H1 (cell line): ENCODE measurements around the gene FBXL16. TPM values are rescaled to one million over a fixed set of nuclear protein-coding genes. Genes with fewer than 3 reads are reported as not detected.
A peak's percentile ranks its signal among the peaks of the same experiment; 100 is the strongest.

Experiments used
- CTCF ChIA-PET: fragments of 300-600 bp; sonication (Branson Sonifier 250); formaldehyde crosslinking; loops from one replicate; lab custom pipeline; 2021; ENCODE audit not compliant: partially characterized antibody; lab: Charles Lee
- POLR2A ChIA-PET: fragments of 300-600 bp; sonication (Branson Sonifier 250); formaldehyde crosslinking; loops from one replicate; lab custom pipeline; 2021; ENCODE audit warnings: inconsistent platforms; ENCODE audit not compliant: partially characterized antibody; lab: Charles Lee
- DNase-seq, 2 experiments: peaks; one replicate each; pipeline versions ENCODE4 v3.0.0 to v3.0.0-alpha.2; 2010 to 2022; ENCODE audit warnings: low spot score in 2 of 2, low read depth in 1 of 2, mixed read lengths in 1 of 2
- FAIRE-seq: peaks from 2 replicates; lab custom pipeline; 2011; peaks lifted over from hg19 to GRCh38; lab: Jason Lieb, UNC
- H2AFZ ChIP-seq: 2 replicates; pipeline ENCODE4 v1.8.1; 2012; ENCODE audit warnings: low read length, inconsistent platforms
- H2AK5ac ChIP-seq: 2 replicates; pipeline ENCODE4 v1.6.1; 2013; ENCODE audit warnings: low read depth, low read length
- H2BK120ac ChIP-seq: replicated peaks from 2 replicates; pipeline ENCODE3; 2013; ENCODE audit warnings: low read depth, low read length, inconsistent platforms
- H2BK12ac ChIP-seq: 2 replicates; pipeline ENCODE4 v1.6.1; 2013; ENCODE audit warnings: low read depth, low read length
- H2BK15ac ChIP-seq: 2 replicates; pipeline ENCODE4 v1.6.1; 2013; ENCODE audit warnings: low read length
- H2BK20ac ChIP-seq: 2 replicates; pipeline ENCODE4 v1.6.1; 2013; ENCODE audit warnings: low read length
- H2BK5ac ChIP-seq: 2 replicates; pipeline ENCODE4 v1.6.1; 2013; ENCODE audit warnings: low read depth, low read length
- H3K14ac ChIP-seq: 2 replicates; pipeline ENCODE4 v1.6.1; 2013; ENCODE audit warnings: inconsistent platforms; ENCODE audit not compliant: insufficient read length
- H3K18ac ChIP-seq: 2 replicates; pipeline ENCODE4 v1.6.1; 2013; ENCODE audit warnings: low read length; ENCODE audit errors: extremely low read depth
- H3K23ac ChIP-seq: 2 replicates; pipeline ENCODE4 v1.6.1; 2013; ENCODE audit warnings: inconsistent platforms; ENCODE audit not compliant: insufficient read length
- H3K23me2 ChIP-seq: 2 replicates; pipeline ENCODE4 v1.6.1; 2013; ENCODE audit warnings: low read depth, low read length
- H3K27ac ChIP-seq: 2 replicates; pipeline ENCODE4 v1.6.1; 2011; ENCODE audit warnings: low read depth, low read length, inconsistent platforms
- H3K27me3 ChIP-seq, 4 experiments: replicated peaks in 1 of 4; 1 replicate in 1 of 4; 2 replicates in 3 of 4; pipeline versions ENCODE4 v1.6.1 to v1.8.1; 2011 to 2013; ENCODE audit warnings: low read length in 3 of 4, mild to moderate bottlenecking in 3 of 4, inconsistent platforms in 2 of 4, mixed read lengths in 2 of 4, moderate library complexity in 1 of 4; ENCODE audit not compliant: control insufficient read depth in 3 of 4, insufficient read depth in 3 of 4; ENCODE audit errors: extremely low read depth in 1 of 4
- H3K36me3 ChIP-seq, 4 experiments: 2 replicates each; pipeline versions ENCODE4 v1.6.1 to v1.8.1; 2011 to 2013; ENCODE audit warnings: mild to moderate bottlenecking in 4 of 4, low read length in 3 of 4, moderate library complexity in 2 of 4, control low read depth in 1 of 4, inconsistent platforms in 1 of 4; ENCODE audit not compliant: insufficient read depth in 4 of 4, control insufficient read depth in 2 of 4
- H3K4ac ChIP-seq: replicated peaks from 2 replicates; pipeline ENCODE3; 2013; ENCODE audit warnings: low read length, low read depth, mixed read lengths, inconsistent platforms; ENCODE audit not compliant: insufficient read length
- H3K4me1 ChIP-seq, 4 experiments: replicated peaks in 1 of 4; 1 replicate in 1 of 4; 2 replicates in 3 of 4; pipeline versions ENCODE4 v1.6.1 to v1.8.1; 2011 to 2013; ENCODE audit warnings: low read length in 3 of 4, inconsistent platforms in 2 of 4, mixed read lengths in 1 of 4; ENCODE audit not compliant: insufficient read depth in 4 of 4, control insufficient read depth in 3 of 4
- H3K4me2 ChIP-seq, 2 experiments: 2 replicates each; pipeline versions ENCODE4 v1.6.1 to v1.8.1; 2011 to 2013; ENCODE audit warnings: low read depth in 2 of 2, low read length in 2 of 2, control low read depth in 1 of 2, inconsistent platforms in 1 of 2, mild to moderate bottlenecking in 1 of 2; ENCODE audit not compliant: insufficient read depth in 1 of 2
- H3K4me3 ChIP-seq, 4 experiments: fragments of 200-600, 300-600 bp in 1 of 4; sonication (generic), shearing (Covaris generic), sonication (Bioruptor Twin) in 1 of 4; 2 replicates each; pipeline versions ENCODE4 v1.5.1 to v1.8.1; 2011 to 2016; ENCODE audit warnings: low read length in 4 of 4, low read depth in 3 of 4, control low read depth in 2 of 4, inconsistent platforms in 2 of 4, mild to moderate bottlenecking in 2 of 4, mixed read lengths in 1 of 4, moderate library complexity in 1 of 4; ENCODE audit not compliant: insufficient read depth in 2 of 4; ENCODE audit errors: extremely low read depth in 1 of 4
- H3K56ac ChIP-seq: replicated peaks from 2 replicates; pipeline ENCODE3; 2013; ENCODE audit warnings: low read depth, mild to moderate bottlenecking, mixed read lengths, low read length, inconsistent platforms; ENCODE audit not compliant: insufficient read length
- H3K79me1 ChIP-seq: 2 replicates; pipeline ENCODE4 v1.6.1; 2013; ENCODE audit warnings: low read depth, low read length, control low read depth
- H3K79me2 ChIP-seq, 2 experiments: 2 replicates each; pipeline versions ENCODE4 v1.6.1 to v1.8.1; 2012 to 2013; ENCODE audit warnings: low read length in 2 of 2, mild to moderate bottlenecking in 2 of 2, inconsistent platforms in 1 of 2; ENCODE audit not compliant: insufficient read depth in 2 of 2, control insufficient read depth in 1 of 2
- H3K9ac ChIP-seq, 4 experiments: replicated peaks in 1 of 4; 1 replicate in 1 of 4; 2 replicates in 3 of 4; pipeline versions ENCODE4 v1.6.1 to v1.8.1; 2011 to 2013; ENCODE audit warnings: low read depth in 3 of 4, low read length in 3 of 4, control low read depth in 2 of 4, mild to moderate bottlenecking in 2 of 4, moderate library complexity in 2 of 4, inconsistent platforms in 1 of 4; ENCODE audit errors: extremely low read depth in 1 of 4
- H3K9me3 ChIP-seq, 2 experiments: 2 replicates each; pipeline versions ENCODE4 v1.6.1 to v1.8.1; 2012 to 2013; ENCODE audit warnings: mild to moderate bottlenecking in 2 of 2, moderate library complexity in 2 of 2, control low read depth in 1 of 2, inconsistent platforms in 1 of 2, low read depth in 1 of 2, low read length in 1 of 2, mixed read lengths in 1 of 2; ENCODE audit not compliant: insufficient read depth in 2 of 2
- H4K20me1 ChIP-seq, 2 experiments: replicated peaks in 1 of 2; 2 replicates each; pipeline versions ENCODE3 to v1.8.1; 2011 to 2013; ENCODE audit warnings: inconsistent platforms in 2 of 2, low read length in 2 of 2, mild to moderate bottlenecking in 1 of 2; ENCODE audit not compliant: insufficient read depth in 2 of 2, control insufficient read depth in 1 of 2
- H4K5ac ChIP-seq: 2 replicates; pipeline ENCODE4 v1.6.1; 2013; ENCODE audit warnings: low read length, low read depth, mixed read lengths, inconsistent platforms; ENCODE audit not compliant: insufficient read length
- H4K8ac ChIP-seq: 2 replicates; pipeline ENCODE4 v1.8.0; 2013; ENCODE audit warnings: mild to moderate bottlenecking, moderate library complexity, low read length, inconsistent platforms; ENCODE audit not compliant: insufficient read depth; ENCODE audit errors: extremely low read depth
- H4K91ac ChIP-seq: replicated peaks from 2 replicates; pipeline ENCODE3; 2013; ENCODE audit warnings: low read length, mixed read lengths, inconsistent platforms; ENCODE audit not compliant: insufficient read length
- ASH2L ChIP-seq: fragments of 200-600, 300-600 bp; sonication (generic); IDR thresholded peaks from one replicate; pipeline ENCODE4 v1.7.1; 2017; ENCODE audit warnings: low read length
- BCL11A ChIP-seq, 2 experiments: IDR thresholded peaks; one replicate each; pipeline ENCODE4 v1.6.1; 2011; ENCODE audit warnings: low read depth in 2 of 2, low read length in 2 of 2, mild to moderate bottlenecking in 2 of 2
- GTF2F1 ChIP-seq: IDR thresholded peaks from 2 replicates; pipeline ENCODE4 v1.6.1; 2012; ENCODE audit warnings: low read depth, low read length, improper control_type of control experiment, borderline replicate concordance
- HDAC6 ChIP-seq: IDR thresholded peaks from one replicate; pipeline ENCODE4 v1.7.1; 2012; ENCODE audit warnings: low read depth, mild to moderate bottlenecking, inconsistent platforms, low read length, moderate library complexity
- SIN3A ChIP-seq, 2 experiments: IDR thresholded peaks in 1 of 2; conservative IDR thresholded peaks in 1 of 2; 2 replicates each; pipeline ENCODE4 v1.6.1; 2011 to 2012; ENCODE audit warnings: low read length in 2 of 2, improper control_type of control experiment in 1 of 2, low read depth in 1 of 2, mild to moderate bottlenecking in 1 of 2
- TAF1 ChIP-seq: IDR thresholded peaks from 2 replicates; pipeline ENCODE4 v1.6.1; 2011; ENCODE audit warnings: mild to moderate bottlenecking, low read depth, low read length
- WGBS, 2 experiments: shearing (Covaris generic) in 1 of 2; methylation state at CpG; one replicate each; pipeline versions ENCODE4 v1.1.6 to v1.1.7; 2013 to 2015; ENCODE audit warnings: low lambda C conversion rate in 2 of 2, mixed read lengths in 2 of 2, inconsistent platforms in 1 of 2, low coverage in 1 of 2, missing lambda C conversion rate in 1 of 2; ENCODE audit not compliant: insufficient replicate concordance in 2 of 2, insufficient coverage in 1 of 2, insufficient read length in 1 of 2; ENCODE audit errors: extremely low coverage in 1 of 2, missing lambda C conversion rate in 1 of 2; 5-methylcytosine and 5-hydroxymethylcytosine counted together
- polyA plus RNA-seq, 7 experiments: library from polyadenylated mRNA; depleted of rRNA in 3 of 7; stranded (reverse) in 5 of 7; unstranded in 2 of 7; fragments of >200 nt in 5 of 7; fragments of 200-250 nt in 2 of 7; gene quantifications; 1 replicate in 5 of 7; 2 replicates in 1 of 7; 4 replicates in 1 of 7; pipeline versions ENCODE4 v1.2.1 to v1.2.3, GENCODE V29; 2011 to 2013; ENCODE audit warnings: missing spikeins in 2 of 7, mixed read lengths in 2 of 7
- total RNA-seq: library from RNA; stranded (reverse); fragmentation: NEBNext Ultra II Directional; extraction: Animal tissue kit (Norgen Biotek cat#: 25700); gene quantifications from 2 replicates; pipeline ENCODE4 v1.2.1, GENCODE V29; 2021

The FBXL16 gene
- total and polyA plus RNA-seq, 2 of the 8 experiments (the other 6 are each of a cell fraction or from before 2014, with no cell fraction given) = 12.5 to 12.8 TPM

DNA sequence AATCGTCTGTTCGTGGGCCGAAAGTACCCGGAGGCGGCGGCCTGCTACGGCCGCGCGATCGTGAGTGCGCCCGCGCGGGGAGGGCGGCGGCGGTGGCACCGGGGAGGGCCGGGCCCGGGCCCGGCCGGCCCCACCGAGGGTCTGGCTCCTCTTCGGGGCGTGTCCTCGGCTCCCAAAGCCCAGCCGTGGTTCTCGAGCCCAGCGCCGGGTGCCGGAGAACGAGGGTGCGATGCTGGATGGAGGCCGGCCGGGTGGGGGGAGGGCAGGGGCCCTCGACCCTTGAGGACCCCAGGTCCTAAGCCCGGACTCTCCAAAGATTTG is 25.0 kb downstream of the FBXL16 start:
- H3K9me3 ChIP-seq = no peaks in the 10 kb centered on the region
- ChIA-PET POLR2A (interaction anchor here (0.6 to 13.3 kb wide), 16 partner anchors 9 to 298 kb away, joined by 3 to 214 read pairs (median 8); partner anchors contain the start of genes ANTKMT, CCDC78, HAGHL and PGAP6), CTCF (interaction anchor here (0.9 to 1.8 kb wide), 3 partner anchors 10 to 32 kb away, joined by 3 to 5 read pairs (median 4); partner anchors contain the start of gene WDR24)
- H3K79me1 ChIP-seq = peaks cover 6% of the 10 kb centered on the region; the same call in 1 of the 2 replicates
- peaks cover 0 to 12% of the 10 kb centered on the region in 2 experiments; a peak in 1 of 4 replicates for H3K79me2 ChIP-seq
- WGBS, 2 experiments = 0% methylated on average over 25 of the region's 38 CpGs; no CpG with 5 or more reads in 1 of the 2 experiments
- H4K5ac ChIP-seq = peak overlapping the region; percentile 43
- H3K18ac ChIP-seq = no peak overlapping the region
- H3K4me2 ChIP-seq = peak overlapping the region; percentile 74
- H4K91ac ChIP-seq = no peak overlapping the region
- H4K20me1 ChIP-seq = peaks cover 4 to 29% of the 10 kb centered on the region in 2 experiments
- no peak overlapping the region for H3K56ac ChIP-seq
- H2BK20ac ChIP-seq = no peak overlapping the region
- no peak overlapping the region for H4K8ac ChIP-seq
- no peak overlapping the region for H2BK15ac ChIP-seq
- H2BK5ac ChIP-seq = 0 out of 2 replicates have a peak overlapping the region, but pooled peaks have one; percentile 49
- no peak overlapping the region for H3K14ac ChIP-seq
- H3K23ac ChIP-seq = no peak overlapping the region
- H2BK120ac ChIP-seq = no peak overlapping the region
- DNase-seq (no peak), FAIRE-seq (no peak)
- no peak overlapping the region for H3K4ac ChIP-seq
- H2AK5ac ChIP-seq = no peak overlapping the region
- H2BK12ac ChIP-seq = no peak overlapping the region
- peaks cover 13% of the 10 kb centered on the region; the same call in 1 of the 2 replicates for H3K23me2 ChIP-seq
- TF ChIP-seq GTF2F1 = no peak
- 0 out of 2 replicates have a peak, but pooled peaks have one; percentile 12 for TF ChIP-seq TAF1
- no peak for TF ChIP-seq BCL11A (IDR thresholded peaks at IDR 0.05; ENCODE audit: low read depth in 2 of 2, low read length in 2 of 2)
- TF ChIP-seq SIN3A (conservative IDR thresholded peaks at IDR 0.05 in 1 of 2, IDR thresholded peaks at IDR 0.05 in 1 of 2; ENCODE audit: low read depth in 1 of 2, low read length in 2 of 2) = 0 out of 4 replicates have a peak, but pooled peaks of 1 of the 2 experiments have one; percentile 3
- no peak for TF ChIP-seq HDAC6
- TF ChIP-seq ASH2L = peak; percentile 3
- peaks cover 0 to 2% (median 0%) of the 10 kb centered on the region in 4 experiments; a peak in 2 of 7 replicates for H3K27me3 ChIP-seq
- H3K4me1 ChIP-seq = peaks cover 0 to 31% (median 24%) of the 10 kb centered on the region in 4 experiments; a peak in 6 of 7 replicates
- peak overlapping the region; percentile 13 to 72 (median 64); a peak in 5 of 7 replicates for H3K9ac ChIP-seq
- peak overlapping the region; percentile 72 for H3K27ac ChIP-seq
- peak overlapping the region; percentile 72 to 89 (median 80) for H3K4me3 ChIP-seq
- H3K36me3 ChIP-seq = peaks cover 4 to 21% (median 13%) of the 10 kb centered on the region in 4 experiments; a peak in 7 of 8 replicates
- H2AFZ ChIP-seq = no peak overlapping the region
